ENCODE data around the gene RECK. TPM values are rescaled to one million over a fixed set of nuclear protein-coding genes. Genes with fewer than 3 reads are reported as not detected.
A peak's percentile ranks its signal among the peaks of the same experiment; 100 is the strongest.

The RECK gene
- total RNA-seq, 2 experiments from 2014 or later, result 9.3 to 9.8 TPM

GRCh38 chr9:36165826-36166167, 129.1 kb downstream of the RECK start:
- CTCF ChIA-PET, result interaction anchor here (0.7 to 7.5 kb wide), 13 partner anchors 14 to 204 kb away, joined by 3 to 122 read pairs (median 7); partner anchors contain the start of genes CLTA and GLIPR2
- H3K4me3 ChIP-seq (ENCODE audit: low read length), result no peak overlapping the region
- intact Hi-C loops (cut with DNase I, micrococcal nuclease), result loop anchor here (1.0 to 10.0 kb wide), 2 partner anchors 62 to 211 kb away; partner anchors contain the start of gene OR2S2 (in 1 of the 2)
- H3K4me1 ChIP-seq (ENCODE audit: insufficient read depth, low read length), result peaks cover 15% of the 10 kb centered on the region
- Mint-ChIP-seq H3K9me3 (no peaks in the 10 kb centered on the region), H3K36me3 (ENCODE audit: low read depth) (peaks cover 6% of the 10 kb centered on the region), H3K4me1 (ENCODE audit: low read depth) (no peaks in the 10 kb centered on the region), H3K27ac (no peak overlapping the region), H3K4me3 (peak overlapping the region; percentile 34), H3K27me3 (no peaks in the 10 kb centered on the region)
- ATAC-seq (ENCODE audit: poor library complexity) (no peak), DNase-seq (no peak)
- no peaks in the 10 kb centered on the region for H3K27me3 ChIP-seq (ENCODE audit: control insufficient read depth in 1 of 2, insufficient read depth in 2 of 2, low read length in 2 of 2)
- no peaks in the 10 kb centered on the region for H3K9me3 ChIP-seq (ENCODE audit: control insufficient read depth in 1 of 2, insufficient read depth in 1 of 2, low read length in 2 of 2)
- TF ChIP-seq, protein P1, sequence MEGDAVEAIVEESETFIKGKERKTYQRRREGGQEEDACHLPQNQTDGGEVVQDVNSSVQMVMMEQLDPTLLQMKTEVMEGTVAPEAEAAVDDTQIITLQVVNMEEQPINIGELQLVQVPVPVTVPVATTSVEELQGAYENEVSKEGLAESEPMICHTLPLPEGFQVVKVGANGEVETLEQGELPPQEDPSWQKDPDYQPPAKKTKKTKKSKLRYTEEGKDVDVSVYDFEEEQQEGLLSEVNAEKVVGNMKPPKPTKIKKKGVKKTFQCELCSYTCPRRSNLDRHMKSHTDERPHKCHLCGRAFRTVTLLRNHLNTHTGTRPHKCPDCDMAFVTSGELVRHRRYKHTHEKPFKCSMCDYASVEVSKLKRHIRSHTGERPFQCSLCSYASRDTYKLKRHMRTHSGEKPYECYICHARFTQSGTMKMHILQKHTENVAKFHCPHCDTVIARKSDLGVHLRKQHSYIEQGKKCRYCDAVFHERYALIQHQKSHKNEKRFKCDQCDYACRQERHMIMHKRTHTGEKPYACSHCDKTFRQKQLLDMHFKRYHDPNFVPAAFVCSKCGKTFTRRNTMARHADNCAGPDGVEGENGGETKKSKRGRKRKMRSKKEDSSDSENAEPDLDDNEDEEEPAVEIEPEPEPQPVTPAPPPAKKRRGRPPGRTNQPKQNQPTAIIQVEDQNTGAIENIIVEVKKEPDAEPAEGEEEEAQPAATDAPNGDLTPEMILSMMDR (IDR thresholded peaks at IDR 0.05), result no peak
- no peak overlapping the region for H3K27ac ChIP-seq (ENCODE audit: low read depth in 1 of 2, low read length in 2 of 2)
- POLR2A ChIA-PET, result interaction anchor here (0.7 to 1.5 kb wide), 3 partner anchors 13 to 64 kb away, joined by 4 to 5 read pairs (median 4); partner anchors contain the start of gene GLIPR2
- peaks cover 16% of the 10 kb centered on the region for H3K36me3 ChIP-seq (ENCODE audit: insufficient read depth, low read length)

- Mint-ChIP-seq H3K27me3 (no peaks in the 10 kb centered on the region), H3K4me1 (ENCODE audit: low read depth) (no peaks in the 10 kb centered on the region), H3K4me3 (peak overlapping the region; percentile 51), H3K9me3 (no peaks in the 10 kb centered on the region), H3K27ac (no peak overlapping the region), H3K36me3 (ENCODE audit: low read depth) (peaks cover 6% of the 10 kb centered on the region)
- Histone ChIP-seq H3K27me3 (ENCODE audit: control insufficient read depth in 1 of 2, insufficient read depth in 2 of 2, low read length in 2 of 2) (no peaks in the 10 kb centered on the region), H3K36me3 (ENCODE audit: insufficient read depth, low read length) (peaks cover 12% of the 10 kb centered on the region), H3K4me1 (ENCODE audit: insufficient read depth, low read length) (peaks cover 15% of the 10 kb centered on the region), H3K9me3 (ENCODE audit: control insufficient read depth in 1 of 2, insufficient read depth in 1 of 2, low read length in 2 of 2) (no peaks in the 10 kb centered on the region), H3K27ac (ENCODE audit: low read depth in 1 of 2, low read length in 2 of 2) (no peak overlapping the region), H3K4me3 (ENCODE audit: low read length) (peak overlapping the region; percentile 62)
- DNase-seq, result peak; percentile 57 to 91 (median 78)
- peak; percentile 98 for ATAC-seq (ENCODE audit: poor library complexity)
- intact Hi-C loops (cut with DNase I, micrococcal nuclease), result loop anchor here (1.0 to 10.0 kb wide), 2 partner anchors 63 to 212 kb away; partner anchors contain the start of gene OR2S2 (in 1 of the 2)
- TF ChIP-seq, protein P1 (IDR thresholded peaks at IDR 0.05), result peak; percentile 93
- POLR2A ChIA-PET, result interaction anchor here (0.6 to 1.5 kb wide), 8 partner anchors 14 to 1423 kb away, joined by 3 to 10 read pairs (median 4); partner anchors contain the start of genes CLTA and GLIPR2
- CTCF ChIA-PET, result interaction anchor here (0.6 to 7.5 kb wide), 18 partner anchors 11 to 99 kb away, joined by 3 to 122 read pairs (median 6); partner anchors contain the start of genes CLTA and GLIPR2
These were observed 129.6 kb downstream of the RECK start for GRCh38 chr9:36166168-36166927.

- no peak within 1 kb of the TSS for H3K4me3 Mint-ChIP-seq
- DNase-seq (no peak), ATAC-seq (ENCODE audit: poor library complexity) (no peak)
- TF ChIP-seq, protein P1 (IDR thresholded peaks at IDR 0.05), result no peak
- Histone ChIP-seq H3K27ac (ENCODE audit: low read depth in 1 of 2, low read length in 2 of 2) (no peak within 1 kb of the TSS), H3K4me1 (ENCODE audit: insufficient read depth, low read length) (peaks cover 15% of the 10 kb centered on the region), H3K9me3 (ENCODE audit: control insufficient read depth in 1 of 2, insufficient read depth in 1 of 2, low read length in 2 of 2) (no peaks in the 10 kb centered on the region), H3K27me3 (ENCODE audit: control insufficient read depth in 1 of 2, insufficient read depth in 2 of 2, low read length in 2 of 2) (no peaks in the 10 kb centered on the region), H3K36me3 (ENCODE audit: insufficient read depth, low read length) (no peaks in the 10 kb centered on the region), H3K4me3 (ENCODE audit: low read length) (no peak within 1 kb of the TSS)
- intact Hi-C loops (cut with DNase I, micrococcal nuclease), result loop anchor here in 1 of 2 experiments (10.0 kb wide), 1 partner anchor 214 kb away; the partner anchor contains the start of gene OR2S2
- H3K9me3 Mint-ChIP-seq, result no peaks in the 10 kb centered on the region
- CTCF ChIA-PET, result interaction anchor here (0.5 to 7.5 kb wide), 2 partner anchors 13 to 68 kb away, joined by 4 to 122 read pairs; no protein-coding TSS in a partner anchor
- H3K4me1 Mint-ChIP-seq (ENCODE audit: low read depth), result no peaks in the 10 kb centered on the region
- no peaks in the 10 kb centered on the region for H3K27me3 Mint-ChIP-seq
- POLR2A ChIA-PET, result no interaction called here
- H3K27ac Mint-ChIP-seq, result no peak within 1 kb of the TSS
- H3K36me3 Mint-ChIP-seq (ENCODE audit: low read depth), result no peaks in the 10 kb centered on the region
These were observed 132.5 kb downstream of the RECK start, which contains the start of gene CCIN for GRCh38 chr9:36169166-36169565. TSS of gene CCIN (plus strand) at chr9:36169388. CDS start at chr9:36169503, 115 bp downstream.
